Panc1 (cell line): ENCODE data around the gene EIF2A. TPM values are rescaled to one million over a fixed set of nuclear protein-coding genes. Genes with fewer than 3 reads are reported as not detected.

Experiments
- ATAC-seq: fragments of 200-7000 bp; cut with Tn5 transposase; 2 replicates; pipeline ENCODE4 v1.9.1; 2020; ENCODE audit warnings: mild to moderate bottlenecking, moderate library complexity
- BruUV-seq: library from RNA; stranded (reverse); fragments of 400-500 nt; replicated peaks from 2 replicates; lab custom pipeline; 2021; lab: Mats Ljungman, UMichigan
- CTCF ChIA-PET: fragments of 300-600 bp; sonication (Branson Sonifier 250); formaldehyde crosslinking; loops from one replicate; lab custom pipeline; 2022; ENCODE audit warnings: antibody characterized with exemption; lab: Charles Lee
- POLR2A ChIA-PET: fragments of 300-600 bp; sonication (Branson Sonifier 250); formaldehyde crosslinking; loops from one replicate; lab custom pipeline; 2022; ENCODE audit warnings: antibody characterized with exemption; lab: Charles Lee
- DNase-seq: peaks from one replicate; pipeline ENCODE4 v3.0.0-alpha.2; 2010; ENCODE audit warnings: low read depth, low spot score
- H3K27ac ChIP-seq: 2 replicates; pipeline ENCODE4 v1.5.1; 2011; ENCODE audit warnings: mild to moderate bottlenecking, low read length, inconsistent platforms
- H3K27me3 ChIP-seq: fragments of 200-500 bp; sonication (Bioruptor generic); 2 replicates; pipeline ENCODE4 v1.6.0; 2014; ENCODE audit warnings: low read length, inconsistent platforms; ENCODE audit not compliant: control insufficient read depth, insufficient read depth
- H3K36me3 ChIP-seq: fragments of 200-500 bp; sonication (Bioruptor generic); 2 replicates; pipeline ENCODE4 v1.5.1; 2014; ENCODE audit warnings: inconsistent platforms, mild to moderate bottlenecking, low read length, moderate library complexity; ENCODE audit not compliant: control insufficient read depth, insufficient read depth
- H3K4me1 ChIP-seq: 2 replicates; pipeline ENCODE4 v1.5.1; 2011; ENCODE audit warnings: inconsistent platforms, mild to moderate bottlenecking, low read length, moderate library complexity; ENCODE audit not compliant: control insufficient read depth, insufficient read depth
- H3K4me3 ChIP-seq, 2 experiments: 2 replicates each; pipeline ENCODE4 v1.5.1; 2011 to 2012; ENCODE audit warnings: low read depth in 2 of 2, low read length in 2 of 2, mild to moderate bottlenecking in 2 of 2, inconsistent platforms in 1 of 2, moderate library complexity in 1 of 2
- H3K9me3 ChIP-seq: fragments of 200-500 bp; sonication (Bioruptor generic); 2 replicates; pipeline ENCODE4 v1.5.1; 2014; ENCODE audit warnings: low read depth, mild to moderate bottlenecking, inconsistent platforms, low read length, moderate library complexity; ENCODE audit not compliant: control insufficient read depth, insufficient read depth
- POLR2AphosphoS5 ChIP-seq: IDR thresholded peaks from 2 replicates; pipeline ENCODE4 v1.6.1; 2012; ENCODE audit warnings: mild to moderate bottlenecking, low read depth, low read length, moderate library complexity
- SIN3A ChIP-seq: IDR thresholded peaks from 2 replicates; pipeline ENCODE4 v1.6.1; 2012; ENCODE audit warnings: low read depth, mild to moderate bottlenecking, low read length, moderate library complexity, borderline replicate concordance; ENCODE audit not compliant: insufficient read depth
- TCF7L2 ChIP-seq: IDR thresholded peaks from 2 replicates; pipeline ENCODE4 v1.6.1; 2011; ENCODE audit warnings: mild to moderate bottlenecking, low read depth, low read length, inconsistent platforms
- in situ Hi-C: cut with HindIII; loops from 2 replicates; pipeline ENCODE4 v1.10.0; 2016; ENCODE audit warnings: low sequenced_read_pairs, low pct_unique_long_range_greater_than_20kb
- intact Hi-C: fragments of 100-400 bp; cut with micrococcal nuclease; formaldehyde crosslinking; loops from one replicate; pipeline ENCODE4 v1.10.0; 2022; ENCODE audit not compliant: unreplicated experiment
- total RNA-seq: library from RNA; stranded (reverse); gene quantifications from one replicate; pipeline ENCODE4 v1.2.1, GENCODE V29; 2021; ENCODE audit not compliant: unreplicated experiment
- TF ChIP-seq, protein P1 (sequence below): fragments of 450-650 bp; IDR thresholded peaks from 2 replicates; pipeline ENCODE4 v1.5.1; 2017; ENCODE audit warnings: mild to moderate bottlenecking
- TF ChIP-seq, protein P2 (sequence below), 2 experiments: IDR thresholded peaks; 2 replicates each; pipeline ENCODE4 v1.6.1; 2011 to 2012; ENCODE audit warnings: low read depth in 2 of 2, control low read depth in 1 of 2, low read length in 1 of 2, mild to moderate bottlenecking in 1 of 2, moderate library complexity in 1 of 2; ENCODE audit not compliant: insufficient read depth in 1 of 2

EIF2A gene
- total RNA-seq, 1 experiment from 2014 or later = 70.0 TPM

DNA sequence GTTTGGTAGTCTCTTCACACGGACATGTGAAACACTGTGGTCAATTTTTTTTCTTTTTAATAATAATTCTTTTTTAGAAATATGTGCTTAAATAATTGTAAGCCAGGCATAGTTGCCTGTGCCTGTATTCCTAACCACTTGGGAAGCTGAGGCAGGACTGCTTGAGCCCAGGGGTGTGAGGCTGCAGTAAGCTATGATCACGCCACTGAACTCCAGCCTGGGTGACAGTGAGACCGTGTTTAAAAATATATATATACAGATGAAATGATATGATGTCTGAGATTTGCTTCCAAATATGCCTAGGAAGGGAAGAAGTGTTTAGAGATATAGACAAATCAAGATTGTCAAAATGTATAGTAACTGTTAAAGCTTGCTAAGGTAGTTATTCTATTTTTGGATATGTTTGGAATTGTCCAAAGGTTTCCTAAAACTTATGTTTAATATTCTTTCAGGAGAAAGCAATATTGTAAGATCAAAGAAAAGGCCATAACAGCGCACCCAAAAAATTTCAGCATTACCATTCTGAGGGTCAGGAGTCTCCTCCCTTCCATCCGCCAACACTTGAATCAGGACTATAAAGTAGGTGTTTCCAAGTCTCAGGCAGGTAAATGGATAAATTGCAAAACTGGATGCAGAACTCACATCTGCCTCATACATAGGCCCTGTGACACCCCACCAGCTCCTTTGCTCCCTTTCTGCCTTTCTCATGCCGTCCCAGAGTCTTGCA, 56.0 kb downstream of the EIF2A start:
- ATAC-seq (peak; percentile 60), DNase-seq (no peak)
- peaks cover 12% of the 10 kb centered on the region for H3K36me3 ChIP-seq
- H3K4me1 ChIP-seq = peaks cover 32% of the 10 kb centered on the region
- ChIA-PET POLR2A (interaction anchor here (0.5 to 1.2 kb wide), 2 partner anchors 101 to 343 kb away, joined by 4 to 7 read pairs; partner anchors contain the start of gene ERICH6), CTCF (no interaction called here)
- TSS peak; percentile 93 for BruUV-seq
- TF ChIP-seq TCF7L2 (no peak), SIN3A (no peak), POLR2AphosphoS5 (no peak)
- TF ChIP-seq, protein P1, sequence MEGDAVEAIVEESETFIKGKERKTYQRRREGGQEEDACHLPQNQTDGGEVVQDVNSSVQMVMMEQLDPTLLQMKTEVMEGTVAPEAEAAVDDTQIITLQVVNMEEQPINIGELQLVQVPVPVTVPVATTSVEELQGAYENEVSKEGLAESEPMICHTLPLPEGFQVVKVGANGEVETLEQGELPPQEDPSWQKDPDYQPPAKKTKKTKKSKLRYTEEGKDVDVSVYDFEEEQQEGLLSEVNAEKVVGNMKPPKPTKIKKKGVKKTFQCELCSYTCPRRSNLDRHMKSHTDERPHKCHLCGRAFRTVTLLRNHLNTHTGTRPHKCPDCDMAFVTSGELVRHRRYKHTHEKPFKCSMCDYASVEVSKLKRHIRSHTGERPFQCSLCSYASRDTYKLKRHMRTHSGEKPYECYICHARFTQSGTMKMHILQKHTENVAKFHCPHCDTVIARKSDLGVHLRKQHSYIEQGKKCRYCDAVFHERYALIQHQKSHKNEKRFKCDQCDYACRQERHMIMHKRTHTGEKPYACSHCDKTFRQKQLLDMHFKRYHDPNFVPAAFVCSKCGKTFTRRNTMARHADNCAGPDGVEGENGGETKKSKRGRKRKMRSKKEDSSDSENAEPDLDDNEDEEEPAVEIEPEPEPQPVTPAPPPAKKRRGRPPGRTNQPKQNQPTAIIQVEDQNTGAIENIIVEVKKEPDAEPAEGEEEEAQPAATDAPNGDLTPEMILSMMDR = no peak
- TF ChIP-seq, protein P2, sequence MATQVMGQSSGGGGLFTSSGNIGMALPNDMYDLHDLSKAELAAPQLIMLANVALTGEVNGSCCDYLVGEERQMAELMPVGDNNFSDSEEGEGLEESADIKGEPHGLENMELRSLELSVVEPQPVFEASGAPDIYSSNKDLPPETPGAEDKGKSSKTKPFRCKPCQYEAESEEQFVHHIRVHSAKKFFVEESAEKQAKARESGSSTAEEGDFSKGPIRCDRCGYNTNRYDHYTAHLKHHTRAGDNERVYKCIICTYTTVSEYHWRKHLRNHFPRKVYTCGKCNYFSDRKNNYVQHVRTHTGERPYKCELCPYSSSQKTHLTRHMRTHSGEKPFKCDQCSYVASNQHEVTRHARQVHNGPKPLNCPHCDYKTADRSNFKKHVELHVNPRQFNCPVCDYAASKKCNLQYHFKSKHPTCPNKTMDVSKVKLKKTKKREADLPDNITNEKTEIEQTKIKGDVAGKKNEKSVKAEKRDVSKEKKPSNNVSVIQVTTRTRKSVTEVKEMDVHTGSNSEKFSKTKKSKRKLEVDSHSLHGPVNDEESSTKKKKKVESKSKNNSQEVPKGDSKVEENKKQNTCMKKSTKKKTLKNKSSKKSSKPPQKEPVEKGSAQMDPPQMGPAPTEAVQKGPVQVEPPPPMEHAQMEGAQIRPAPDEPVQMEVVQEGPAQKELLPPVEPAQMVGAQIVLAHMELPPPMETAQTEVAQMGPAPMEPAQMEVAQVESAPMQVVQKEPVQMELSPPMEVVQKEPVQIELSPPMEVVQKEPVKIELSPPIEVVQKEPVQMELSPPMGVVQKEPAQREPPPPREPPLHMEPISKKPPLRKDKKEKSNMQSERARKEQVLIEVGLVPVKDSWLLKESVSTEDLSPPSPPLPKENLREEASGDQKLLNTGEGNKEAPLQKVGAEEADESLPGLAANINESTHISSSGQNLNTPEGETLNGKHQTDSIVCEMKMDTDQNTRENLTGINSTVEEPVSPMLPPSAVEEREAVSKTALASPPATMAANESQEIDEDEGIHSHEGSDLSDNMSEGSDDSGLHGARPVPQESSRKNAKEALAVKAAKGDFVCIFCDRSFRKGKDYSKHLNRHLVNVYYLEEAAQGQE (IDR thresholded peaks at IDR 0.05; ENCODE audit: insufficient read depth in 1 of 2, low read depth in 2 of 2, low read length in 1 of 2) = no peak
- H3K27me3 ChIP-seq = no peaks in the 10 kb centered on the region
- peak overlapping the region; percentile 95 for H3K27ac ChIP-seq
- no peaks in the 10 kb centered on the region for H3K9me3 ChIP-seq
- peak overlapping the region; percentile 83 to 91 for H3K4me3 ChIP-seq
- intact Hi-C loops (loop anchor here (5.0 kb wide), 1 partner anchor 100 kb away; the partner anchor contains the start of gene ERICH6), in situ Hi-C loops (no loop called here)

DNA sequence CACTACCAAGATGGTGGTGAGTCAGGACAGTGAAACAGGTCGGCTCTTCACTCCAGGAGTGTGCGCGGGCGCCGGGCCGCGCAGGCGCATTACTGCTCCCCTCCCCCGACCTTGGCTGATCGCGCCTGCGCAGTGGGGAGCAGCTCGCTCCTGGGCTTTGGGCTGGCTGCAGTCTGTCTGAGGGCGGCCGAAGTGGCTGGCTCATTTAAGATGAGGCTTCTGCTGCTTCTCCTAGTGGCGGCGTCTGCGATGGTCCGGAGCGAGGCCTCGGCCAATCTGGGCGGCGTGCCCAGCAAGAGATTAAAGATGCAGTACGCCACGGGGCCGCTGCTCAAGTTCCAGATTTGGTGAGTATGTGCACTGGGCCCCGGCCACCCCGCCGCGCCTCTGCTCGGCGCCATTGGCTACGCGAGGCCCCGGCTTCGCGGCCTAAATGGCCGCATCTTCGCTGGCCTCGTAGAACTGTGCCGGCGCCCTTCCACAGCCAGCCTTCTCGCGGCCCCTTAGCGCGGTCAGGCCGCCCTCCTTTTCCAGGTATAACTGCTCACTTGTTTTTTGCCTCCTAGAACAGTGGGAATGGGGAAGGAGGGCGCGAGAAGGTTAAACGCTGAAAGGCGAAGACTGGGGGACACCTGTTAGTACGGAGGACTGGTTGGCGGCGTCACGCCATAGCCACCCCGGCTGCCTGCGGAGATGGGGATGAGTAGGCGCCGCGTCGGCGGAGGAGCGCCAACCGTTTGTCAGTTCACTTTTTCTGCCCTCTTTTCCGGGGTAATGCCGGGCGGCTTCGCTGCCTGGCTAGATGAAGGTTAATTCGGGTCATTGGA, 56.8 kb downstream of the EIF2A start, which contains the start of gene SELENOT:
SELENOT (plus strand) TSS at position 169 of the 827 bp plus-strand sequence; CDS start at position 211, 42 bp downstream.
- Histone ChIP-seq H3K27ac (peak within 1 kb of the TSS; percentile 95), H3K4me3 (peak within 1 kb of the TSS; percentile 83 to 91), H3K36me3 (peaks cover 12% of the 10 kb centered on the region), H3K9me3 (no peaks in the 10 kb centered on the region), H3K27me3 (no peaks in the 10 kb centered on the region), H3K4me1 (peaks cover 35% of the 10 kb centered on the region)
- intact Hi-C loops (loop anchor here (5.0 kb wide), 1 partner anchor 99 kb away; the partner anchor contains the start of gene ERICH6), in situ Hi-C loops (no loop called here)
- no TSS peak for BruUV-seq
- ChIA-PET CTCF (no interaction called here), POLR2A (interaction anchor here (0.5 to 1.2 kb wide), 2 partner anchors 100 to 344 kb away, joined by 4 to 7 read pairs; partner anchors contain the start of gene ERICH6)
- ATAC-seq (peak; percentile 93), DNase-seq (peak; percentile 93)
- TF ChIP-seq, protein P1 = no peak
- peak; percentile 99 for TF ChIP-seq POLR2AphosphoS5
- TF ChIP-seq TCF7L2 = peak; percentile 56; the same call in 1 of the 2 replicates
- peak; percentile 90; the same call in 1 of the 2 replicates for TF ChIP-seq SIN3A
- TF ChIP-seq, protein P2 (IDR thresholded peaks at IDR 0.05; ENCODE audit: insufficient read depth in 1 of 2, low read depth in 2 of 2, low read length in 1 of 2) = no peak
